ENCODE measurements around the gene SURF2. TPM values are rescaled to one million over a fixed set of nuclear protein-coding genes. Genes with fewer than 3 reads are reported as not detected.

The SURF2 gene
- total and polyA plus RNA-seq, 2 donors (not counting 3 experiments of a cell fraction or from before 2014, with no cell fraction given) = 10.6 to 14.2 TPM

GRCh38 chr9:133355881-133356357, 431 bp upstream of the SURF2 start:
- Histone ChIP-seq H3K27me3 (ENCODE audit: control insufficient read depth in 2 of 2, insufficient read depth in 2 of 2, low read length in 2 of 2) (no peaks in the 10 kb centered on the region), H4K20me1 (replicated peaks; ENCODE audit: control insufficient read depth, extremely low read depth, insufficient read depth, low read length) (no peaks in the 10 kb centered on the region), H3K4me2 (ENCODE audit: insufficient read depth, low read length) (peak overlapping the region; percentile 72), H3K9me1 (replicated peaks; ENCODE audit: control insufficient read depth, extremely low read depth, insufficient read depth, low read length) (no peaks in the 10 kb centered on the region), H3K79me2 (ENCODE audit: control insufficient read depth, insufficient read depth, low read length) (no peaks in the 10 kb centered on the region), H3K27ac (ENCODE audit: insufficient read depth, low read depth, low read length) (peak overlapping the region; percentile 60), H3K9ac (replicated peaks; ENCODE audit: extremely low read depth, insufficient read depth, low read length) (peak overlapping the region; percentile 78), H3K4me3 (replicated peaks in 1 of 3; ENCODE audit: insufficient read depth in 1 of 3, low read depth in 1 of 3, low read length in 3 of 3) (peak overlapping the region; percentile 62 to 78 (median 77)), H3K9me3 (replicated peaks; ENCODE audit: control insufficient read depth, insufficient read depth, low read length) (no peaks in the 10 kb centered on the region), H3K36me3 (ENCODE audit: control insufficient read depth in 2 of 2, extremely low read depth in 1 of 2, insufficient read depth in 2 of 2, low read length in 2 of 2) (peaks cover 6 to 22% of the 10 kb centered on the region in 2 experiments), H3K4me1 (ENCODE audit: control insufficient read depth, extremely low read depth, insufficient read depth, low read length) (peaks cover 10% of the 10 kb centered on the region), H2AFZ (ENCODE audit: low read depth, low read length) (no peak overlapping the region)
- dilution Hi-C loops (cut with MboI; ENCODE audit: extremely low pct_ligation_motif_present, low sequenced_read_pairs) (no loop called here), intact Hi-C loops (cut with micrococcal nuclease) (loop anchor here (1.0 to 2.0 kb wide), 3 partner anchors 19 to 130 kb away; partner anchors contain the start of gene SLC2A6)
- no TSS peak for BruUV-seq (replicated peaks)
- FAIRE-seq (peak; percentile 76), DNase-seq (ENCODE audit: low read depth, low spot score) (peak; percentile 46)
- TF ChIP-seq CTCF (IDR thresholded peaks at IDR 0.05; ENCODE audit: extremely low read depth in 1 of 2, insufficient read depth in 1 of 2, low read depth in 1 of 2, low read length in 2 of 2) (peak in 1 of 2 donors; percentile 9), MAX (IDR thresholded peaks at IDR 0.05; ENCODE audit: insufficient read depth, insufficient read length) (no peak)
- POLR2A ChIA-PET = interaction anchor here (1.0 to 1.5 kb wide), 2 partner anchors 8 to 9 kb away, joined by 3 to 10 read pairs; partner anchors contain the start of genes MED22 and RPL7A
- CTCF ChIA-PET = interaction anchor here (1.2 to 1.4 kb wide), 5 partner anchors 14 to 170 kb away, joined by 5 to 7 read pairs (median 5); no protein-coding TSS in a partner anchor

- no peaks in the 10 kb centered on the region for H3K9me3 ChIP-seq (replicated peaks; ENCODE audit: control insufficient read depth, insufficient read depth, low read length)
- H3K36me3 ChIP-seq (ENCODE audit: control insufficient read depth in 2 of 2, extremely low read depth in 1 of 2, insufficient read depth in 2 of 2, low read length in 2 of 2) = peaks cover 11 to 24% of the 10 kb centered on the region in 2 experiments
- H3K27me3 ChIP-seq (ENCODE audit: control insufficient read depth in 2 of 2, insufficient read depth in 2 of 2, low read length in 2 of 2) = no peaks in the 10 kb centered on the region
- H3K27ac ChIP-seq (ENCODE audit: insufficient read depth, low read depth, low read length) = no peak overlapping the region
- no peak overlapping the region for H3K4me2 ChIP-seq (ENCODE audit: insufficient read depth, low read length)
- no peaks in the 10 kb centered on the region for H4K20me1 ChIP-seq (replicated peaks; ENCODE audit: control insufficient read depth, extremely low read depth, insufficient read depth, low read length)
- FAIRE-seq (no peak), DNase-seq (ENCODE audit: low read depth, low spot score) (no peak)
- H3K4me1 ChIP-seq (ENCODE audit: control insufficient read depth, extremely low read depth, insufficient read depth, low read length) = peaks cover 10% of the 10 kb centered on the region
- no peak overlapping the region for H3K9ac ChIP-seq (replicated peaks; ENCODE audit: extremely low read depth, insufficient read depth, low read length)
- ChIA-PET POLR2A (interaction anchor here (1.5 kb wide), 1 partner anchor 9 kb away, joined by 10 read pairs; the partner anchor contains the start of genes MED22 and RPL7A), CTCF (interaction anchor here (1.0 to 1.3 kb wide), 3 partner anchors 15 to 128 kb away, joined by 3 to 4 read pairs (median 4); no protein-coding TSS in a partner anchor)
- no peak overlapping the region for H2AFZ ChIP-seq (ENCODE audit: low read depth, low read length)
- no peak overlapping the region for H3K4me3 ChIP-seq (replicated peaks in 1 of 3; ENCODE audit: insufficient read depth in 1 of 3, low read depth in 1 of 3, low read length in 3 of 3)
- intact Hi-C loops (cut with micrococcal nuclease) (loop anchor here (2.0 kb wide), 1 partner anchor 121 kb away; the partner anchor contains the start of gene SLC2A6), dilution Hi-C loops (cut with MboI; ENCODE audit: extremely low pct_ligation_motif_present, low sequenced_read_pairs) (no loop called here)
- H3K9me1 ChIP-seq (replicated peaks; ENCODE audit: control insufficient read depth, extremely low read depth, insufficient read depth, low read length) = no peaks in the 10 kb centered on the region
- BruUV-seq (replicated peaks) = no TSS peak
- TF ChIP-seq POLR2AphosphoS5 (IDR thresholded peaks at IDR 0.05; ENCODE audit: insufficient read depth, low read depth, low read length) = no peak
- no peak for TF ChIP-seq POLR2A (IDR thresholded peaks at IDR 0.05; ENCODE audit: low read depth, low read length)
- no peak for TF ChIP-seq GATA2 (IDR thresholded peaks at IDR 0.05; ENCODE audit: insufficient read depth, insufficient read length, low read depth, low read length)
- no peak for TF ChIP-seq FOS (IDR thresholded peaks at IDR 0.05; ENCODE audit: borderline replicate concordance, insufficient read depth, low read length)
- H3K79me2 ChIP-seq (ENCODE audit: control insufficient read depth, insufficient read depth, low read length) = no peaks in the 10 kb centered on the region
Observed at GRCh38 chr9:133357656-133358055, 1.3 kb downstream of the SURF2 start.
